SK-N-SH treated with all-trans-retinoic acid at 6 μM for 48 hours (cell line): ENCODE measurements around the gene CHFR.

ENCODE experiments used
- ATAC-seq: fragments of 200-7000 bp; cut with Tn5 transposase; 3 replicates; pipeline ENCODE4 v1.9.1; 2020; ENCODE audit warnings: mild to moderate bottlenecking, moderate library complexity
- GLIS3 ChIP-seq: fragments of 250-450 bp; sonication (Bioruptor Pico); IDR thresholded peaks from 2 replicates; pipeline ENCODE4 v1.5.0; 2020; ENCODE audit warnings: mild to moderate bottlenecking, moderate library complexity
- ISL1 ChIP-seq: fragments of 250-450 bp; sonication (Bioruptor Pico); IDR thresholded peaks from 2 replicates; pipeline ENCODE4 v2.1.2; 2022; ENCODE audit warnings: mild to moderate bottlenecking, moderate library complexity
- PPARA ChIP-seq: fragments of 250-450 bp; sonication (Bioruptor Pico); IDR thresholded peaks from 2 replicates; pipeline ENCODE4 v1.5.0; 2020; ENCODE audit warnings: mild to moderate bottlenecking, borderline replicate concordance
- ZC3H10 ChIP-seq: fragments of 250-450 bp; sonication (Bioruptor Pico); IDR thresholded peaks from 2 replicates; pipeline ENCODE4 v1.5.1; 2021; ENCODE audit warnings: mild to moderate bottlenecking, moderate library complexity
- TF ChIP-seq, protein P1 (sequence below): fragments of 250-450 bp; sonication (Bioruptor Pico); IDR thresholded peaks from 2 replicates; pipeline ENCODE4 v1.8.0; 2021; ENCODE audit warnings: low read depth, mild to moderate bottlenecking, moderate library complexity, borderline replicate concordance
- TF ChIP-seq, protein P2 (sequence below): fragments of 250-450 bp; sonication (Bioruptor Pico); IDR thresholded peaks from 2 replicates; pipeline ENCODE4 v1.5.0; 2020; ENCODE audit warnings: mild to moderate bottlenecking, moderate library complexity

The CHFR gene

DNA sequence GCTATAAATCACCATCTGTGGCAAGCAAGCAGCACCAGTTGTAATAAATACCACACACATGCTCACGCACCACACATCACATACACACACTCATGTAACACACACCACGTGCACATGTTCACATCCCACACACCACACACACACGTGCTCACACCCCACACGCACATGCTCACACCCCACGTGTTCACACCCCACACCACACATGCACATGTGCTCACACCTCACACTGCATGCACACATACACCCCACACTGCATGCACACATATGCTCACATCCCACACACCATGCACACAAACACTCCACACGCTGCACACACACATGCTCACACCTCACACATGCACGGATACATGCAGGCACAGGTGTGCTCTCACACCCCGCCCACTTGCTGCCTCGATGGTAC lies 102.8 kb downstream of the CHFR start (continued):
- TF ChIP-seq, protein P1, sequence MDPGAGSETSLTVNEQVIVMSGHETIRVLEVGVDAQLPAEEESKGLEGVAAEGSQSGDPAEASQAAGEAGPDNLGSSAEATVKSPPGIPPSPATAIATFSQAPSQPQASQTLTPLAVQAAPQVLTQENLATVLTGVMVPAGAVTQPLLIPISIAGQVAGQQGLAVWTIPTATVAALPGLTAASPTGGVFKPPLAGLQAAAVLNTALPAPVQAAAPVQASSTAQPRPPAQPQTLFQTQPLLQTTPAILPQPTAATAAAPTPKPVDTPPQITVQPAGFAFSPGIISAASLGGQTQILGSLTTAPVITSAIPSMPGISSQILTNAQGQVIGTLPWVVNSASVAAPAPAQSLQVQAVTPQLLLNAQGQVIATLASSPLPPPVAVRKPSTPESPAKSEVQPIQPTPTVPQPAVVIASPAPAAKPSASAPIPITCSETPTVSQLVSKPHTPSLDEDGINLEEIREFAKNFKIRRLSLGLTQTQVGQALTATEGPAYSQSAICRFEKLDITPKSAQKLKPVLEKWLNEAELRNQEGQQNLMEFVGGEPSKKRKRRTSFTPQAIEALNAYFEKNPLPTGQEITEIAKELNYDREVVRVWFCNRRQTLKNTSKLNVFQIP (CRISPR knock-in tag): no peak
- TF ChIP-seq PPARA (CRISPR knock-in tag): no peak
- TF ChIP-seq ZC3H10 (CRISPR knock-in tag): no peak

DNA sequence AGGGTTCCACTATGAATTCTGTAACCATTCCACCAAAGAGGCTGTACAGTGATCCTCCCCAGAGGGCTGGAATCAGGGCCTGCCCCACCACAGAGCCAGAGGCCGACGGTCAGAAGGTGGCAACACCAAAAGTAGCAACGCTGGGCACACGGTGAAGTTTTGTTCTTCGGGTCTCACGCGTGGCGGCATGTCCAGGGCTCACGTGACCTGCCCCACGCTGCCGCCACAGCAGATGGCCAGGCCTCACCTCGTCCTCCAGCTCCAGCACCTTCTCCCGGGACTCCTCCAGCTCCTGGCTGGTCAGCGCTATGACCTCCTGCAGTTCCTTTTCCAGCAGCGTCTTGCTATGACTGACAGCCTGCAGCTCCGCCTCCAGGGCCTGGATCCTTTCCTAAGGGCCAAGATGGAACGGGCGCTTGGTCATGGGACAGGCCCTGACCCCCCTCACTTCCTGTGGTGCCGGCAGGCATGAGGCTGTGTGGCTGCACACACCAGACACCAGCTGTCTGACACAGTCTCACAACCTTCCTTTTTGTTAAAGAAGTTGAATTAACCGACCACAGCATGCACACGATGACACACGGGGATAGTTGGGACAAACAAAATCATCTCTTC lies 103.4 kb downstream of the CHFR start:
- TF ChIP-seq, protein P2, sequence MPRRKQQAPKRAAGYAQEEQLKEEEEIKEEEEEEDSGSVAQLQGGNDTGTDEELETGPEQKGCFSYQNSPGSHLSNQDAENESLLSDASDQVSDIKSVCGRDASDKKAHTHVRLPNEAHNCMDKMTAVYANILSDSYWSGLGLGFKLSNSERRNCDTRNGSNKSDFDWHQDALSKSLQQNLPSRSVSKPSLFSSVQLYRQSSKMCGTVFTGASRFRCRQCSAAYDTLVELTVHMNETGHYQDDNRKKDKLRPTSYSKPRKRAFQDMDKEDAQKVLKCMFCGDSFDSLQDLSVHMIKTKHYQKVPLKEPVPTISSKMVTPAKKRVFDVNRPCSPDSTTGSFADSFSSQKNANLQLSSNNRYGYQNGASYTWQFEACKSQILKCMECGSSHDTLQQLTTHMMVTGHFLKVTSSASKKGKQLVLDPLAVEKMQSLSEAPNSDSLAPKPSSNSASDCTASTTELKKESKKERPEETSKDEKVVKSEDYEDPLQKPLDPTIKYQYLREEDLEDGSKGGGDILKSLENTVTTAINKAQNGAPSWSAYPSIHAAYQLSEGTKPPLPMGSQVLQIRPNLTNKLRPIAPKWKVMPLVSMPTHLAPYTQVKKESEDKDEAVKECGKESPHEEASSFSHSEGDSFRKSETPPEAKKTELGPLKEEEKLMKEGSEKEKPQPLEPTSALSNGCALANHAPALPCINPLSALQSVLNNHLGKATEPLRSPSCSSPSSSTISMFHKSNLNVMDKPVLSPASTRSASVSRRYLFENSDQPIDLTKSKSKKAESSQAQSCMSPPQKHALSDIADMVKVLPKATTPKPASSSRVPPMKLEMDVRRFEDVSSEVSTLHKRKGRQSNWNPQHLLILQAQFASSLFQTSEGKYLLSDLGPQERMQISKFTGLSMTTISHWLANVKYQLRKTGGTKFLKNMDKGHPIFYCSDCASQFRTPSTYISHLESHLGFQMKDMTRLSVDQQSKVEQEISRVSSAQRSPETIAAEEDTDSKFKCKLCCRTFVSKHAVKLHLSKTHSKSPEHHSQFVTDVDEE (CRISPR knock-in tag): no peak
- no peak for TF ChIP-seq GLIS3 (CRISPR knock-in tag)
- TF ChIP-seq ISL1 (CRISPR knock-in tag): no peak
- no peak for ATAC-seq
